GM12878 (cell line): ENCODE results near the gene PPM1D.

Experiments
- CHD1 ChIP-seq: IDR thresholded peaks from 2 replicates; pipeline ENCODE4 v1.6.1; 2012; ENCODE audit warnings: low read depth, low read length, improper control_type of control experiment
- IRF4 ChIP-seq: IDR thresholded peaks from 2 replicates; pipeline ENCODE4 v1.6.1; 2011; ENCODE audit warnings: low read depth, low read length
- NFYB ChIP-seq: IDR thresholded peaks from 2 replicates; pipeline ENCODE4 v1.6.1; 2011; ENCODE audit warnings: low read depth, mild to moderate bottlenecking, low read length, improper control_type of control experiment, moderate library complexity; ENCODE audit not compliant: insufficient read depth
- NR2C1 ChIP-seq: fragments of 450-650 bp; IDR thresholded peaks from 2 replicates; pipeline ENCODE4 v1.6.1; 2017; ENCODE audit warnings: antibody characterized with exemption, mild to moderate bottlenecking, moderate library complexity
- POLR2A ChIP-seq: IDR thresholded peaks from 2 replicates; pipeline ENCODE4 v1.6.1; 2011; ENCODE audit warnings: low read depth, mild to moderate bottlenecking, low read length
- SMC3 ChIP-seq: IDR thresholded peaks from 2 replicates; pipeline ENCODE4 v1.6.1; 2011; ENCODE audit warnings: low read length, improper control_type of control experiment, borderline replicate concordance
- TF ChIP-seq, protein P1 (sequence below), 3 experiments: IDR thresholded peaks in 2 of 3; conservative IDR thresholded peaks in 1 of 3; 2 replicates each; pipeline ENCODE4 v1.5.1; 2011; ENCODE audit warnings: low read depth in 3 of 3, low read length in 3 of 3, mild to moderate bottlenecking in 3 of 3, control low read depth in 2 of 3, moderate library complexity in 2 of 3, inconsistent platforms in 1 of 3, mixed read lengths in 1 of 3; ENCODE audit not compliant: control insufficient read depth in 2 of 3, insufficient read depth in 1 of 3; ENCODE audit errors: extremely low read depth in 1 of 3

DNA sequence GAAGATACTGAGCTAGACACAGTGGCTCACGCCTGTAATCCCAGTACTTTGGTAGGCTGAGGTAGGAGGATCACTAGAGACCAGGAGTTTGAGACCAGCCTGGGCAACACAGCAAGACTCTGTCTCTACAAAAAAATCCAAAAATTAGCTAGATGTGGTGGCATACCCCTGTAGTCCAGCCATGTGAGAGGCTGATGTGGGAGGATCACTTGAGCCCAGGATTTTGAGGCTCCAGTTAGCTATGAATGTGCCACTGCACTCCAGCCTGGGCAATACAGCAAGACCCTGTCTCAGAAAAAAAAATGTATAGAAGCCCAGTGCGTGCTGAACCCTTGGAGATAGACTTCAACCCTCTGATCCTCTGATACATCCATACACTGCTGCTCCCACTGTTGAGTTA lies 7.2 kb upstream of the PPM1D start:
- TF ChIP-seq, protein P1, sequence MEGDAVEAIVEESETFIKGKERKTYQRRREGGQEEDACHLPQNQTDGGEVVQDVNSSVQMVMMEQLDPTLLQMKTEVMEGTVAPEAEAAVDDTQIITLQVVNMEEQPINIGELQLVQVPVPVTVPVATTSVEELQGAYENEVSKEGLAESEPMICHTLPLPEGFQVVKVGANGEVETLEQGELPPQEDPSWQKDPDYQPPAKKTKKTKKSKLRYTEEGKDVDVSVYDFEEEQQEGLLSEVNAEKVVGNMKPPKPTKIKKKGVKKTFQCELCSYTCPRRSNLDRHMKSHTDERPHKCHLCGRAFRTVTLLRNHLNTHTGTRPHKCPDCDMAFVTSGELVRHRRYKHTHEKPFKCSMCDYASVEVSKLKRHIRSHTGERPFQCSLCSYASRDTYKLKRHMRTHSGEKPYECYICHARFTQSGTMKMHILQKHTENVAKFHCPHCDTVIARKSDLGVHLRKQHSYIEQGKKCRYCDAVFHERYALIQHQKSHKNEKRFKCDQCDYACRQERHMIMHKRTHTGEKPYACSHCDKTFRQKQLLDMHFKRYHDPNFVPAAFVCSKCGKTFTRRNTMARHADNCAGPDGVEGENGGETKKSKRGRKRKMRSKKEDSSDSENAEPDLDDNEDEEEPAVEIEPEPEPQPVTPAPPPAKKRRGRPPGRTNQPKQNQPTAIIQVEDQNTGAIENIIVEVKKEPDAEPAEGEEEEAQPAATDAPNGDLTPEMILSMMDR (IDR thresholded peaks at IDR 0.05 in 2 of 3, conservative IDR thresholded peaks at IDR 0.05 in 1 of 3; ENCODE audit: control insufficient read depth in 2 of 3, extremely low read depth in 1 of 3, insufficient read depth in 1 of 3, low read depth in 3 of 3, low read length in 3 of 3) = no peak
- no peak for TF ChIP-seq SMC3
- TF ChIP-seq NR2C1 = no peak
- TF ChIP-seq CHD1 = no peak
- no peak for TF ChIP-seq IRF4
- no peak for TF ChIP-seq POLR2A
- TF ChIP-seq NFYB = no peak
